SW480 (cell line): Measurements from ENCODE around the gene MIX23.
A peak's percentile ranks its signal among the peaks of the same experiment; 100 is the strongest.

ENCODE experiments used
- DNase-seq: peaks from one replicate; pipeline ENCODE4 v3.0.0-alpha.2; 2016; ENCODE audit warnings: low spot score

Gene MIX23

GRCh38 chr3:122382888-122383666 lies at the start of gene MIX23:
Gene MIX23 (minus strand): TSS chr3:122383231. CDS start chr3:122383224, 7 bp downstream.
- peak; percentile 90 for DNase-seq

- no peak for DNase-seq
These were observed 47.3 kb upstream of the MIX23 start for GRCh38 chr3:122430371-122430770.

GRCh38 chr3:122427857-122428471 lies 44.9 kb upstream of the MIX23 start:
- no peak for DNase-seq

- DNase-seq = no peak
These were observed 38.8 kb upstream of the MIX23 start for GRCh38 chr3:122421836-122422235.

GRCh38 chr3:122421101-122421500 lies 38.1 kb upstream of the MIX23 start:
- no peak for DNase-seq

- DNase-seq = no peak
These were observed 33.9 kb upstream of the MIX23 start for GRCh38 chr3:122416966-122417365.

GRCh38 chr3:122415762-122416654 lies 33.0 kb upstream of the MIX23 start, which contains the start of gene WDR5B:
Gene WDR5B (minus strand): TSS chr3:122416062. CDS start chr3:122415528, 534 bp downstream.
- peak; percentile 96 for DNase-seq

- peak; percentile 48 for DNase-seq
These were observed 32.2 kb upstream of the MIX23 start for GRCh38 chr3:122415104-122415744.

- DNase-seq = no peak
These were observed 31.4 kb upstream of the MIX23 start for GRCh38 chr3:122414391-122414790.

- DNase-seq = peak; percentile 65
These were observed 27.6 kb upstream of the MIX23 start for GRCh38 chr3:122410639-122411038.

GRCh38 chr3:122410111-122410510 lies 27.1 kb upstream of the MIX23 start:
- no peak for DNase-seq

GRCh38 chr3:122409446-122409845 lies 26.4 kb upstream of the MIX23 start:
- DNase-seq = no peak

- DNase-seq = no peak
These were observed 24.9 kb upstream of the MIX23 start for GRCh38 chr3:122407946-122408345.

GRCh38 chr3:122406198-122406597 lies 23.2 kb upstream of the MIX23 start:
- DNase-seq = no peak

- no peak for DNase-seq
These were observed 22.0 kb upstream of the MIX23 start for GRCh38 chr3:122405015-122405414.

GRCh38 chr3:122403489-122403888 lies 20.5 kb upstream of the MIX23 start:
- no peak for DNase-seq

GRCh38 chr3:122398920-122399319 lies 15.9 kb upstream of the MIX23 start:
- DNase-seq = no peak

GRCh38 chr3:122397201-122397600 lies 14.2 kb upstream of the MIX23 start:
- DNase-seq = no peak

- DNase-seq = no peak
These were observed 13.5 kb upstream of the MIX23 start for GRCh38 chr3:122396511-122396910.

GRCh38 chr3:122395582-122395981 lies 12.6 kb upstream of the MIX23 start:
- DNase-seq = no peak

- no peak for DNase-seq
These were observed 11.1 kb upstream of the MIX23 start for GRCh38 chr3:122394173-122394572.
